GDM1 (cell line): ENCODE results near the gene KIF1B.

Source experiments
- DNase-seq: peaks from one replicate; lab custom pipeline; 2025; lab: John Stamatoyannopoulos, UW

Gene KIF1B

GRCh38 chr1:10280439-10281350, 70.3 kb downstream of the KIF1B start:
- DNase-seq, result no peak

- DNase-seq, result no peak
Observed at GRCh38 chr1:10283318-10283984, 73.1 kb downstream of the KIF1B start.

GRCh38 chr1:10286244-10286643, 75.9 kb downstream of the KIF1B start:
- DNase-seq, result no peak

GRCh38 chr1:10287023-10287645, 76.8 kb downstream of the KIF1B start:
- DNase-seq, result no peak

GRCh38 chr1:10288029-10288615, 77.8 kb downstream of the KIF1B start:
- no peak for DNase-seq

- DNase-seq, result no peak
Observed at GRCh38 chr1:10291705-10292104, 81.3 kb downstream of the KIF1B start.

- no peak for DNase-seq
Observed at GRCh38 chr1:10292188-10292587, 81.8 kb downstream of the KIF1B start.

GRCh38 chr1:10295481-10296085, 85.2 kb downstream of the KIF1B start:
- DNase-seq, result no peak

GRCh38 chr1:10299151-10299550, 88.8 kb downstream of the KIF1B start:
- DNase-seq, result no peak

- DNase-seq, result no peak
Observed at GRCh38 chr1:10302416-10302815, 92.0 kb downstream of the KIF1B start.

GRCh38 chr1:10304295-10304694, 93.9 kb downstream of the KIF1B start:
- no peak for DNase-seq

- DNase-seq, result no peak
Observed at GRCh38 chr1:10306435-10306834, 96.1 kb downstream of the KIF1B start.

GRCh38 chr1:10308001-10308400, 97.6 kb downstream of the KIF1B start:
- no peak for DNase-seq

GRCh38 chr1:10309243-10310011, 99.1 kb downstream of the KIF1B start:
- DNase-seq, result no peak

- DNase-seq, result no peak
Observed at GRCh38 chr1:10316752-10317151, 106.4 kb downstream of the KIF1B start.

- no peak for DNase-seq
Observed at GRCh38 chr1:10319750-10320149, 109.4 kb downstream of the KIF1B start.

- no peak for DNase-seq
Observed at GRCh38 chr1:10320336-10320735, 110.0 kb downstream of the KIF1B start.

- no peak for DNase-seq
Observed at GRCh38 chr1:10322821-10323220, 112.5 kb downstream of the KIF1B start.

GRCh38 chr1:10324627-10325026, 114.3 kb downstream of the KIF1B start:
- DNase-seq, result no peak

GRCh38 chr1:10325521-10325920, 115.2 kb downstream of the KIF1B start:
- no peak for DNase-seq

GRCh38 chr1:10326251-10326650, 115.9 kb downstream of the KIF1B start:
- DNase-seq, result no peak
